T-helper 17 cell (primary cell): ENCODE measurements around the gene UHRF1. TPM values are rescaled to one million over a fixed set of nuclear protein-coding genes. Genes with fewer than 3 reads are reported as not detected.
"Not testable (repeated sequence)": the region's sequence is repeated elsewhere in the genome, so short reads cannot be mapped to it uniquely, and the experiment has no call there.

Source experiments
- ATAC-seq: fragments of 150-1000 bp; cut with Tn5 transposase; 2 replicates; pipeline ENCODE4 v1.10.0; 2021; ENCODE audit warnings: mild to moderate bottlenecking, moderate library complexity
- DNase-seq, 3 donors: peaks; one replicate each; pipeline versions ENCODE4 v3.0.0 to v3.0.0-alpha.2; 2020 to 2021
- H3K9me3 ChIP-seq: one replicate; pipeline ENCODE4 v1.7.0; 2013; ENCODE audit warnings: low read length, mild to moderate bottlenecking; ENCODE audit not compliant: control insufficient read depth, poor library complexity, severe bottlenecking
- H3K27ac Mint-ChIP-seq: one replicate; pipeline ENCODE4 v1.8.0; 2022; ENCODE audit warnings: mild to moderate bottlenecking, moderate library complexity, mixed read lengths
- H3K27me3 Mint-ChIP-seq: one replicate; pipeline ENCODE4 v1.8.0; 2022; ENCODE audit warnings: mixed read lengths
- H3K36me3 Mint-ChIP-seq: one replicate; pipeline ENCODE4 v1.8.0; 2022; ENCODE audit warnings: low read depth, mixed read lengths
- H3K4me1 Mint-ChIP-seq: one replicate; pipeline ENCODE4 v1.8.0; 2022; ENCODE audit warnings: mild to moderate bottlenecking, mixed read lengths
- H3K4me3 Mint-ChIP-seq: one replicate; pipeline ENCODE4 v1.8.0; 2022; ENCODE audit warnings: mild to moderate bottlenecking, moderate library complexity, mixed read lengths
- total RNA-seq, 4 donors: library from RNA in 2 of 4; stranded (reverse) in 2 of 4; gene quantifications; one replicate each; pipeline ENCODE4 v1.2.3 and lab custom pipeline; 2022 to 2026

Gene UHRF1
- total RNA-seq, 2 donors from 2014 or later: 0.12 to 0.34 TPM

- H3K36me3 Mint-ChIP-seq, DNase-seq, H3K27me3 Mint-ChIP-seq, H3K27ac Mint-ChIP-seq, H3K4me3 Mint-ChIP-seq, H3K9me3 ChIP-seq, H3K4me1 Mint-ChIP-seq, ATAC-seq: not testable (repeated sequence)
Observed at GRCh38 chr19:4882874-4883273, 26.4 kb upstream of the UHRF1 start.

- H3K4me1 Mint-ChIP-seq: not testable (repeated sequence)
- peak overlapping the region; percentile 16 for H3K27ac Mint-ChIP-seq
Observed at GRCh38 chr19:4884993-4885392, 24.3 kb upstream of the UHRF1 start.

GRCh38 chr19:4887803-4888202, 21.5 kb upstream of the UHRF1 start:
- DNase-seq, H3K27ac Mint-ChIP-seq, H3K36me3 Mint-ChIP-seq, H3K4me3 Mint-ChIP-seq, H3K27me3 Mint-ChIP-seq, ATAC-seq, H3K4me1 Mint-ChIP-seq, H3K9me3 ChIP-seq: not testable (repeated sequence)

More at GRCh38 chr19:4884993-4885392, 24.3 kb upstream of the UHRF1 start:
- not testable (repeated sequence) for H3K36me3 Mint-ChIP-seq, DNase-seq, ATAC-seq, H3K9me3 ChIP-seq, H3K27me3 Mint-ChIP-seq, H3K4me3 Mint-ChIP-seq

GRCh38 chr19:4889034-4889815, 20.1 kb upstream of the UHRF1 start:
- no peaks in the 10 kb centered on the region for H3K9me3 ChIP-seq
- ATAC-seq (no peak), DNase-seq (no peak)
- no peaks in the 10 kb centered on the region for H3K27me3 Mint-ChIP-seq
- no peaks in the 10 kb centered on the region for H3K36me3 Mint-ChIP-seq
- H3K4me1 Mint-ChIP-seq: no peaks in the 10 kb centered on the region
- no peak overlapping the region for H3K27ac Mint-ChIP-seq
- no peak overlapping the region for H3K4me3 Mint-ChIP-seq

- ATAC-seq (no peak), DNase-seq (no peak)
- H3K9me3 ChIP-seq: no peaks in the 10 kb centered on the region
- Mint-ChIP-seq H3K4me1 (no peaks in the 10 kb centered on the region), H3K36me3 (no peaks in the 10 kb centered on the region), H3K27ac (no peak overlapping the region), H3K4me3 (no peak overlapping the region), H3K27me3 (no peaks in the 10 kb centered on the region)
Observed at GRCh38 chr19:4891066-4891465, 18.2 kb upstream of the UHRF1 start.

GRCh38 chr19:4892962-4893361, 16.3 kb upstream of the UHRF1 start:
- DNase-seq, H3K27ac Mint-ChIP-seq, H3K4me3 Mint-ChIP-seq, H3K27me3 Mint-ChIP-seq, H3K36me3 Mint-ChIP-seq, ATAC-seq, H3K4me1 Mint-ChIP-seq, H3K9me3 ChIP-seq: not testable (repeated sequence)

GRCh38 chr19:4896372-4896771, 12.9 kb upstream of the UHRF1 start:
- no peaks in the 10 kb centered on the region for H3K9me3 ChIP-seq
- Mint-ChIP-seq H3K36me3 (no peaks in the 10 kb centered on the region), H3K27me3 (no peaks in the 10 kb centered on the region), H3K27ac (no peak overlapping the region), H3K4me3 (no peak overlapping the region), H3K4me1 (peaks cover 3% of the 10 kb centered on the region)
- DNase-seq (no peak), ATAC-seq (no peak)

GRCh38 chr19:4897146-4897545, 12.2 kb upstream of the UHRF1 start:
- ATAC-seq (no peak), DNase-seq (no peak)
- H3K27me3 Mint-ChIP-seq: no peaks in the 10 kb centered on the region
- no peaks in the 10 kb centered on the region for H3K9me3 ChIP-seq
- H3K4me3 Mint-ChIP-seq: no peak overlapping the region
- H3K4me1 Mint-ChIP-seq: peaks cover 4% of the 10 kb centered on the region
- H3K27ac Mint-ChIP-seq: no peak overlapping the region
- no peaks in the 10 kb centered on the region for H3K36me3 Mint-ChIP-seq

- H3K4me3 Mint-ChIP-seq, H3K27me3 Mint-ChIP-seq, H3K4me1 Mint-ChIP-seq, H3K27ac Mint-ChIP-seq, ATAC-seq, H3K9me3 ChIP-seq, H3K36me3 Mint-ChIP-seq, DNase-seq: not testable (repeated sequence)
Observed at GRCh38 chr19:4900879-4901278, 8.4 kb upstream of the UHRF1 start.

- DNase-seq (no peak), ATAC-seq (no peak)
- no peaks in the 10 kb centered on the region for H3K36me3 Mint-ChIP-seq
- H3K27me3 Mint-ChIP-seq: no peaks in the 10 kb centered on the region
- no peak within 1 kb of the TSS for H3K4me3 Mint-ChIP-seq
- peaks cover 5% of the 10 kb centered on the region for H3K4me1 Mint-ChIP-seq
- H3K27ac Mint-ChIP-seq: peak within 1 kb of the TSS; percentile 24
- H3K9me3 ChIP-seq: no peaks in the 10 kb centered on the region
Observed at GRCh38 chr19:4902796-4903195, 6.5 kb upstream of the UHRF1 start, which contains the start of gene ARRDC5. Gene ARRDC5, minus strand, starts transcription at chr19:4902896. Its CDS starts 71 bp downstream, at chr19:4902825.

GRCh38 chr19:4904481-4904880, 4.8 kb upstream of the UHRF1 start:
- no peak for ATAC-seq
- Mint-ChIP-seq H3K27ac (no peak overlapping the region), H3K36me3 (no peaks in the 10 kb centered on the region), H3K27me3 (no peaks in the 10 kb centered on the region), H3K4me1 (peaks cover 9% of the 10 kb centered on the region), H3K4me3 (no peak overlapping the region)
- H3K9me3 ChIP-seq: no peaks in the 10 kb centered on the region
- no peak for DNase-seq

GRCh38 chr19:4906963-4907362, 2.3 kb upstream of the UHRF1 start:
- Mint-ChIP-seq H3K4me1 (peaks cover 16% of the 10 kb centered on the region), H3K4me3 (no peak overlapping the region), H3K27ac (no peak overlapping the region), H3K27me3 (no peaks in the 10 kb centered on the region), H3K36me3 (no peaks in the 10 kb centered on the region)
- DNase-seq: no peak
- no peak for ATAC-seq
- no peaks in the 10 kb centered on the region for H3K9me3 ChIP-seq

GRCh38 chr19:4908360-4908759, 941 bp upstream of the UHRF1 start:
- no peaks in the 10 kb centered on the region for H3K9me3 ChIP-seq
- ATAC-seq (no peak), DNase-seq (no peak)
- H3K27me3 Mint-ChIP-seq: no peaks in the 10 kb centered on the region
- peak overlapping the region; percentile 73 for H3K4me3 Mint-ChIP-seq
- H3K27ac Mint-ChIP-seq: no peak overlapping the region
- H3K4me1 Mint-ChIP-seq: peaks cover 16% of the 10 kb centered on the region
- no peaks in the 10 kb centered on the region for H3K36me3 Mint-ChIP-seq

- Mint-ChIP-seq H3K4me1 (peaks cover 16% of the 10 kb centered on the region), H3K27me3 (no peaks in the 10 kb centered on the region), H3K36me3 (no peaks in the 10 kb centered on the region), H3K4me3 (peak overlapping the region; percentile 73), H3K27ac (no peak overlapping the region)
- no peaks in the 10 kb centered on the region for H3K9me3 ChIP-seq
- no peak for ATAC-seq
- no peak for DNase-seq
Observed at GRCh38 chr19:4908781-4909155, 533 bp upstream of the UHRF1 start.
